ENCODE data around the gene ARPC5. TPM values are rescaled to one million over a fixed set of nuclear protein-coding genes. Genes with fewer than 3 reads are reported as not detected.

ARPC5 gene
- total RNA-seq, 1 experiment from 2014 or later, result 148 TPM

GRCh38 chr1:183578856-183579255, 56.7 kb downstream of the ARPC5 start:
- no peak for DNase-seq
- Mint-ChIP-seq H3K27me3 (ENCODE audit: unreplicated experiment) (no peaks in the 10 kb centered on the region), H3K4me1 (ENCODE audit: low read depth, unreplicated experiment) (no peaks in the 10 kb centered on the region), H3K9me3 (ENCODE audit: low read depth, unreplicated experiment) (no peaks in the 10 kb centered on the region), H3K36me3 (ENCODE audit: insufficient read depth, unreplicated experiment) (no peaks in the 10 kb centered on the region), H3K4me3 (ENCODE audit: low read depth, unreplicated experiment) (no peak overlapping the region), H3K27ac (ENCODE audit: unreplicated experiment) (no peak overlapping the region)
- intact Hi-C loops (cut with micrococcal nuclease; ENCODE audit: unreplicated experiment), result no loop called here
- no TSS peak for BruUV-seq (replicated peaks)
- TF ChIP-seq, protein P1, sequence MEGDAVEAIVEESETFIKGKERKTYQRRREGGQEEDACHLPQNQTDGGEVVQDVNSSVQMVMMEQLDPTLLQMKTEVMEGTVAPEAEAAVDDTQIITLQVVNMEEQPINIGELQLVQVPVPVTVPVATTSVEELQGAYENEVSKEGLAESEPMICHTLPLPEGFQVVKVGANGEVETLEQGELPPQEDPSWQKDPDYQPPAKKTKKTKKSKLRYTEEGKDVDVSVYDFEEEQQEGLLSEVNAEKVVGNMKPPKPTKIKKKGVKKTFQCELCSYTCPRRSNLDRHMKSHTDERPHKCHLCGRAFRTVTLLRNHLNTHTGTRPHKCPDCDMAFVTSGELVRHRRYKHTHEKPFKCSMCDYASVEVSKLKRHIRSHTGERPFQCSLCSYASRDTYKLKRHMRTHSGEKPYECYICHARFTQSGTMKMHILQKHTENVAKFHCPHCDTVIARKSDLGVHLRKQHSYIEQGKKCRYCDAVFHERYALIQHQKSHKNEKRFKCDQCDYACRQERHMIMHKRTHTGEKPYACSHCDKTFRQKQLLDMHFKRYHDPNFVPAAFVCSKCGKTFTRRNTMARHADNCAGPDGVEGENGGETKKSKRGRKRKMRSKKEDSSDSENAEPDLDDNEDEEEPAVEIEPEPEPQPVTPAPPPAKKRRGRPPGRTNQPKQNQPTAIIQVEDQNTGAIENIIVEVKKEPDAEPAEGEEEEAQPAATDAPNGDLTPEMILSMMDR (IDR thresholded peaks at IDR 0.05; ENCODE audit: unreplicated experiment), result no peak
- CTCF ChIA-PET, result interaction anchor here (1.1 kb wide), 1 partner anchor 11 kb away, joined by 3 read pairs; the partner anchor contains the start of gene NCF2

DNA sequence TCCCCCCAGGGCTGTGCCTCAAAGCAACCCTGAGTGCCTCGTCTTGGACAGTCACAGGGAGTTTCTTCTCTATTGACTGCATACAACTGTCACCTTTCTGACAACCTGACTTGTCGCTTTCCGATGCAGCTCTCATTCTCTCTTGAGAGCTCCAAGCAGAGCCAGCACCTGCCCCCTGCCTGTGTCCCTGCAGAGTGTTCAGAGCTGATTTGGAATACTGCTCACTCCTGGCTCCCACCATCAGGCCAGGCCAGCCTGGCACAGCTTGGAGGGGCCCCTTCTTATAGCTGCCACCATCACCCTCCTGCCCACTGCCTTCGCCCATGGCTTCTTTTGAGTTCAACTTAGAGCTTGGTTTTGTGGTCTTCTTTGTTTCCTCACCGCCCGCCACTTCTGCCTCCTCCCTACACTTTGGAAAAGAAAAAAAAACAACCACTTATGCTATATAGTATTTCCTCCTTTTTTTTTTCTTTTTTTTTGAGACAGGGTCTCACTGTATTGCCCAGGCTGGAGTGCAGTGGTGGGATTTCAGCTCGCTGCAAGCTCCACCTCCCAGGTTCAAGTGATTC, 57.6 kb downstream of the ARPC5 start:
- DNase-seq, result no peak
- Mint-ChIP-seq H3K36me3 (ENCODE audit: insufficient read depth, unreplicated experiment) (no peaks in the 10 kb centered on the region), H3K9me3 (ENCODE audit: low read depth, unreplicated experiment) (no peaks in the 10 kb centered on the region), H3K27ac (ENCODE audit: unreplicated experiment) (no peak overlapping the region), H3K27me3 (ENCODE audit: unreplicated experiment) (no peaks in the 10 kb centered on the region), H3K4me3 (ENCODE audit: low read depth, unreplicated experiment) (no peak overlapping the region), H3K4me1 (ENCODE audit: low read depth, unreplicated experiment) (no peaks in the 10 kb centered on the region)
- intact Hi-C loops (cut with micrococcal nuclease; ENCODE audit: unreplicated experiment), result no loop called here
- TF ChIP-seq, protein P1 (IDR thresholded peaks at IDR 0.05; ENCODE audit: unreplicated experiment), result no peak
- CTCF ChIA-PET, result interaction anchor here (1.1 to 1.4 kb wide), 2 partner anchors 12 to 18 kb away, joined by 3 read pairs; partner anchors contain the start of gene NCF2
- BruUV-seq (replicated peaks), result no TSS peak

GRCh38 chr1:183576537-183576936, 59.0 kb downstream of the ARPC5 start:
- no peak overlapping the region for H3K27ac Mint-ChIP-seq (ENCODE audit: unreplicated experiment)
- BruUV-seq (replicated peaks), result no TSS peak
- no peak overlapping the region for H3K4me3 Mint-ChIP-seq (ENCODE audit: low read depth, unreplicated experiment)
- TF ChIP-seq, protein P1 (IDR thresholded peaks at IDR 0.05; ENCODE audit: unreplicated experiment), result no peak
- no peaks in the 10 kb centered on the region for H3K36me3 Mint-ChIP-seq (ENCODE audit: insufficient read depth, unreplicated experiment)
- intact Hi-C loops (cut with micrococcal nuclease; ENCODE audit: unreplicated experiment), result no loop called here
- no peaks in the 10 kb centered on the region for H3K27me3 Mint-ChIP-seq (ENCODE audit: unreplicated experiment)
- CTCF ChIA-PET, result interaction anchor here (1.4 kb wide), 1 partner anchor 17 kb away, joined by 3 read pairs; no protein-coding TSS in a partner anchor
- H3K9me3 Mint-ChIP-seq (ENCODE audit: low read depth, unreplicated experiment), result no peaks in the 10 kb centered on the region
- DNase-seq, result no peak
- no peaks in the 10 kb centered on the region for H3K4me1 Mint-ChIP-seq (ENCODE audit: low read depth, unreplicated experiment)

DNA sequence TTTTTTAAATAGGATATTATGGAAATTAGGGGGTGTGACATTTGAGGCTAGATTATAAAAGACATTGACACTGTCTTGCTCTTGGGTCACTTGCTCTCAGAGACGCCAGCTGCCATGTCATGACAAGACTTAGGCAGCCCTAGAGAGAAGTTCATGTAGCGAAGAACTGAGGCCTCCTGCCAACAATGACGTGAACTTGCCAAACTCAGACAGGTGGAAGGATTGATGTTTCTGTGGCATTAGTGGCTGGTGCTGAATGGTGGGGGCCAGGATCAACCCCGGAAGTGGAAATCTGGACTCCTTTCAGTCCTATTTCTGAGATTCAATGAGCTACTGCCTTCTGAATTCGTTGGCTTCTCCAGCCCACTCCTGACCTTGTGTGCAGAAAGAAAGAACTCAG, 60.0 kb downstream of the ARPC5 start:
- Mint-ChIP-seq H3K4me3 (ENCODE audit: low read depth, unreplicated experiment) (no peak overlapping the region), H3K36me3 (ENCODE audit: insufficient read depth, unreplicated experiment) (no peaks in the 10 kb centered on the region), H3K9me3 (ENCODE audit: low read depth, unreplicated experiment) (no peaks in the 10 kb centered on the region), H3K27ac (ENCODE audit: unreplicated experiment) (no peak overlapping the region), H3K27me3 (ENCODE audit: unreplicated experiment) (no peaks in the 10 kb centered on the region), H3K4me1 (ENCODE audit: low read depth, unreplicated experiment) (no peaks in the 10 kb centered on the region)
- no TSS peak for BruUV-seq (replicated peaks)
- CTCF ChIA-PET, result no interaction called here
- TF ChIP-seq, protein P1 (IDR thresholded peaks at IDR 0.05; ENCODE audit: unreplicated experiment), result no peak
- no peak for DNase-seq
- intact Hi-C loops (cut with micrococcal nuclease; ENCODE audit: unreplicated experiment), result no loop called here
